ENCODE data around the gene RPS14. TPM values are rescaled to one million over a fixed set of nuclear protein-coding genes. Genes with fewer than 3 reads are reported as not detected.

The RPS14 gene
- total RNA-seq, 1 donor, result 1,744 TPM

DNA sequence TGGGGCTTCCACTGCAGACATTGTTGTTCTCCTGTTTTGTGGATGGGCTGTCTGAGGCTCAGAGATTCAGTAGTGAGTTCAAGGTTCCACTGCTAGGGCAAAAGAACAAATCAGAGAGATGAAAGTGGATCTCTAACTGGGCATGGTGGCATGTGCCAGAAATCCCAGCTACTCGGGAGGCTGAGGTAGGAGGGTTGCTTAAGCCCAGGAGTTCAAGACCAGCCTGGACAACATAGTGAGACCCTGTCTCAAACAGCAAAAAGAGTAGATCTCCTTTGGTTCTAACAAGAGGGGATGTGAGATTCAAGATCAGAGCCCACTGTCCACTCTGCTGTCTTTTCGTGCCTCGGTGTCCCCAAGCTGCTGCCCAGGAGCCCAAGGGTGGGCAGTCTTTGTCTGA, 46.6 kb upstream of the RPS14 start:
- no peak overlapping the region for H3K4me3 ChIP-seq (ENCODE audit: low read depth, low read length)
- DNase-seq (ENCODE audit: low read depth), result no peak
- TF ChIP-seq, protein P1, sequence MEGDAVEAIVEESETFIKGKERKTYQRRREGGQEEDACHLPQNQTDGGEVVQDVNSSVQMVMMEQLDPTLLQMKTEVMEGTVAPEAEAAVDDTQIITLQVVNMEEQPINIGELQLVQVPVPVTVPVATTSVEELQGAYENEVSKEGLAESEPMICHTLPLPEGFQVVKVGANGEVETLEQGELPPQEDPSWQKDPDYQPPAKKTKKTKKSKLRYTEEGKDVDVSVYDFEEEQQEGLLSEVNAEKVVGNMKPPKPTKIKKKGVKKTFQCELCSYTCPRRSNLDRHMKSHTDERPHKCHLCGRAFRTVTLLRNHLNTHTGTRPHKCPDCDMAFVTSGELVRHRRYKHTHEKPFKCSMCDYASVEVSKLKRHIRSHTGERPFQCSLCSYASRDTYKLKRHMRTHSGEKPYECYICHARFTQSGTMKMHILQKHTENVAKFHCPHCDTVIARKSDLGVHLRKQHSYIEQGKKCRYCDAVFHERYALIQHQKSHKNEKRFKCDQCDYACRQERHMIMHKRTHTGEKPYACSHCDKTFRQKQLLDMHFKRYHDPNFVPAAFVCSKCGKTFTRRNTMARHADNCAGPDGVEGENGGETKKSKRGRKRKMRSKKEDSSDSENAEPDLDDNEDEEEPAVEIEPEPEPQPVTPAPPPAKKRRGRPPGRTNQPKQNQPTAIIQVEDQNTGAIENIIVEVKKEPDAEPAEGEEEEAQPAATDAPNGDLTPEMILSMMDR (IDR thresholded peaks at IDR 0.05; ENCODE audit: insufficient read depth, low read depth, low read length), result no peak

DNA sequence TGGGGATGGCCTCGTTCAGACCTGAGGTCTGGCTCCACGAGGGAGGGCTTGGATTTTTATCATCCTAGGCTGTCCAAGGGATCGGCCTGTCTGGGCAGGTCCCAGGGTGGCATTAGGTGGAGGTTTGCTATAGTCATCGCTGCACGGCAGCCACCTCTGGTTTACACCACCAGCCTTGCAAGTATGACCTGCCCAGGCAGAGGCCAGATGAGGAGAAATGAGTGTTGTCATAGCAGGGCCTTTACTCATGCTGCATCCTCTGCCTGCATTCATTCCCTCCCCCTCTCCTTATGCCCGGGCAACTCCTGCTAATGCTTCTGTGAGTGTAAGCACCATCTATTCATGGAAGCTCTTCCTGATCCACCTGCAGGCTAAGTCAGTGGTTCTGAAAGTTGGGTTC, 43.1 kb upstream of the RPS14 start:
- TF ChIP-seq, protein P1 (IDR thresholded peaks at IDR 0.05; ENCODE audit: insufficient read depth, low read depth, low read length), result no peak
- DNase-seq (ENCODE audit: low read depth), result peak; percentile 65

DNA sequence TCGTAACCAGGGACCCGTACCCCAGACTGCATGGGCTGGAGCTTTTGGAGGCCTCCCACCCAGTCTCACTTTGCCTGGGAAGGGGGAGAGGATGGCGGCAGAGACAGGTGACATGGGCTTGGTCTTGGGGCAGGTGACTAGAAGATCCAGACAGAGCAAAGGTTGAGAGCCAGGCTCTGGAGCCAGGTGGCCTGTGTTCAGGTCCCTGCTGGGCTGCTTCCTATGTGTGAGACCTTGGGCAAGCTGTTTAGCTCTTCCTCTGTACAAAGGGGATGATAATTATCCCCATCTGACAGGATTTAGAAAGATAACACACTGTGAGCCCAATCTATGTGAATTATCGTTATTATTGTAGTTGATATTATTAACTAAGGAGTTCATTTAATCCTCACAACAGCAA, 42.3 kb upstream of the RPS14 start:
- no peak overlapping the region for H3K4me3 ChIP-seq (ENCODE audit: low read depth, low read length)
- DNase-seq (ENCODE audit: low read depth), result no peak

More for the DNA sequence above, 43.1 kb upstream of the RPS14 start:
- H3K4me3 ChIP-seq (ENCODE audit: low read depth, low read length), result no peak overlapping the region

DNA sequence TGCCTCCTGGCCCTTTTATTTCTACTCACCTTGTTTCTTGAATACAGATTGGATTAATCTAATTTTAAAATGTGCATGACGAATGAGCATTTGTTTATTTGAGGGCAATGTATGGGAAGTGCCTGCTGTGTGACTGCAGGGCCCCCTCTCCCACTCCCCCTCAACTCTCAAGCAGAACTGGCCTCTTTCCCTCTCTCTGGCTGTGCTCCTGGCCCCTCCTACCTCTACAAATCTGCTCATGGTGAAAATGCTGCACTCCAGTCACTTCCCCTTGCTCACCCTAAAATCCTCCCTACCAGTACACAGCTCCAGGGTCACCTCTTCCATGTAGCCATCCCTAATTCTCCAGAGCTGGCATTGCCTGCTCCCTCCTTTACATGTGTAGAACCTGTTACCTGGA, 41.2 kb upstream of the RPS14 start:
- TF ChIP-seq, protein P1 (IDR thresholded peaks at IDR 0.05; ENCODE audit: insufficient read depth, low read depth, low read length), result no peak
- no peak for DNase-seq (ENCODE audit: low read depth)
- H3K4me3 ChIP-seq (ENCODE audit: low read depth, low read length), result no peak overlapping the region

More for the DNA sequence above, 42.3 kb upstream of the RPS14 start:
- TF ChIP-seq, protein P1 (IDR thresholded peaks at IDR 0.05; ENCODE audit: insufficient read depth, low read depth, low read length), result no peak

DNA sequence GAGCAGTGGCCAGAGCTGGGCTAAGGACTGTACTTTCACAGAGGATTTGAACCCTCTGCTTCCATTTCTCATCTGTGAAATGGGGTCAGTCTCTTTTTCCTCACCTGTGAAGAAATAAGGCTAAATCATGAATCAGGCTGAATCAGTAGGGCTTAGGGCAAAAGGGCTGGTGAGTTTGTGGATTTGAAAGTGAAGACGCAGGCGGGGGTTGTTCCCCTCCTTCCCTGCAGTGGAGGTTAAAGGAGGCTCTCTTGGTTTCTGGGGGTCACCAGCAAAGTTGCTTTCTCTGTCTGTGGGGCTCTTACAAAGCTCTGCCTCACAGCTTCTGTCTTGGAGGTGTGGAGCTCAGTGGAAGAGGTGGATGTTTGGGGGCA, 40.7 kb upstream of the RPS14 start:
- no peak overlapping the region for H3K4me3 ChIP-seq (ENCODE audit: low read depth, low read length)
- no peak for DNase-seq (ENCODE audit: low read depth)
- TF ChIP-seq, protein P1 (IDR thresholded peaks at IDR 0.05; ENCODE audit: insufficient read depth, low read depth, low read length), result no peak

DNA sequence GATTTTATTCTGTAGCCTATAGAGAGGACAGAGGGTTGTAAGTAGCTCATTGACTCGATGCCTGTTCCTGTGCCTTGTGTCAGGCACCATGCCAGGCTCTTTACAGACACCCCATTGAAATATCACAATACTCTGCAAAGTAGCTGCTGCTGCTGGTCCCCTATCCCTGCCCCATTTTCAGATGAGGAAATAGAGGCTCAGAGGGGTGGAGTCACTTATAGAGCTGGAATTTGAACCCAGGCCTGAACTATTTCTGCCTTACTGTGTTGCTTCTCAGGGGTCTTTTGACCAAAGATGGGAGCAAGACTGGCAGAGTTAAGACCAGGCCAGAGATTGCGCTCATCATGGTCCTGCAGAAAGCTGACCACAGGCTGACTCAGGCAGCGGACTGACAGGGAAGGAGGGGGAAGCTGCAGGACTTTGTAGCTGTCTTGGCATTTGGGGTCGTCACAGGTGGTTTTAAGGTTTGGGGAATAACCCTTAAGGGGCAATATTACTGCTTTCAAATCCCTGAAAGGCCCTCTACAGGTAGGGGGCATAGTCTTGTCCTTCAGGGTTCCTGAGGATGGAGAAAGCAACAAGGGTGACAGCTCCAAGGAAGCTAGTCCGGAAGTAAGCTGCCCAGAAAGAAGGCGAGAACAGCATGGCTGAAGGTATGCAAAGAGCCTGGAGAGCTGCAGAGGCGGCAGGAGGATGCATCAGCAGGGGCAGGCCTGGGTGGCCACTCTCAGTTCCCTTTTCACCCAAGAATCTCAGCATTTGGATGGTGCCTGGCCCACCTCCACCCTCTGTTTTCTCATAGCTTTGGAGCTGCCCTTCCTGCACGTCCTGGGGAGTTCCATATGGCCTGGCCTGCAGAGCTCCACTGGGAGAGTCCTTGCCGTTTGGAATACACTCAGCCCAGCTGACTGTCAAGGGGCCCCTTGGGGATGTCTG, 40.1 kb upstream of the RPS14 start:
- TF ChIP-seq, protein P1 (IDR thresholded peaks at IDR 0.05; ENCODE audit: insufficient read depth, low read depth, low read length), result peak; percentile 2
- DNase-seq (ENCODE audit: low read depth), result no peak
- H3K4me3 ChIP-seq (ENCODE audit: low read depth, low read length), result no peak overlapping the region

Measured in fibroblast of villous mesenchyme (primary cell).